SH-SY5Y (cell line): ENCODE measurements around the gene ARMC3.

Source experiments
- GATA2 ChIP-seq: IDR thresholded peaks from 2 replicates; pipeline ENCODE4 v1.6.1; 2011; ENCODE audit warnings: mild to moderate bottlenecking, low read depth, low read length
- GATA3 ChIP-seq: IDR thresholded peaks from 2 replicates; pipeline ENCODE4 v1.6.1; 2011; ENCODE audit warnings: low read depth, mild to moderate bottlenecking, low read length, moderate library complexity

GRCh38 chr10:22959950-22960349 is 32.1 kb downstream of the ARMC3 start:
- TF ChIP-seq GATA2 (no peak), GATA3 (no peak)
